Endothelial cell of umbilical vein (primary cell): ENCODE measurements around the gene THSD4. TPM values are rescaled to one million over a fixed set of nuclear protein-coding genes. Genes with fewer than 3 reads are reported as not detected.

Source experiments
- BruUV-seq: library from RNA; stranded (reverse); fragments of 400-500 nt; replicated peaks from 2 replicates; lab custom pipeline; 2021; lab: Mats Ljungman, UMichigan
- CTCF ChIA-PET: fragments of 300-600, 350-600 bp; sonication (Branson Sonifier 250); formaldehyde crosslinking; loops from one replicate; lab custom pipeline; 2021; ENCODE audit warnings: antibody characterized with exemption, inconsistent platforms; lab: Charles Lee
- POLR2A ChIA-PET: fragments of 300-600, 350-600 bp; sonication (Branson Sonifier 250); formaldehyde crosslinking; loops from one replicate; lab custom pipeline; 2021; ENCODE audit warnings: antibody characterized with exemption, inconsistent platforms; lab: Charles Lee
- DNase-seq: peaks from one replicate; pipeline ENCODE4 v3.0.0-alpha.2; 2011; ENCODE audit warnings: low read depth, low spot score
- FAIRE-seq: peaks from 2 replicates; lab custom pipeline; 2011; peaks lifted over from hg19 to GRCh38; lab: Jason Lieb, UNC
- H2AFZ ChIP-seq: 2 replicates; pipeline ENCODE4 v1.6.0; 2012; ENCODE audit warnings: low read depth, low read length, control low read depth, inconsistent platforms
- H3K27ac ChIP-seq: 2 replicates; pipeline ENCODE4 v1.5.1; 2011; ENCODE audit warnings: low read depth, mild to moderate bottlenecking, control low read depth, low read length, moderate library complexity; ENCODE audit not compliant: insufficient read depth
- H3K27me3 ChIP-seq, 2 experiments: 2 replicates each; pipeline versions ENCODE4 v1.6.0 to v1.6.1; 2011; ENCODE audit warnings: low read length in 2 of 2, mixed read lengths in 1 of 2; ENCODE audit not compliant: control insufficient read depth in 2 of 2, insufficient read depth in 2 of 2
- H3K36me3 ChIP-seq, 2 experiments: 2 replicates in 1 of 2; 3 replicates in 1 of 2; pipeline ENCODE4 v1.5.1; 2011; ENCODE audit warnings: low read length in 2 of 2, mild to moderate bottlenecking in 1 of 2, moderate library complexity in 1 of 2; ENCODE audit not compliant: control insufficient read depth in 2 of 2, insufficient read depth in 2 of 2; ENCODE audit errors: extremely low read depth in 1 of 2
- H3K4me1 ChIP-seq: 3 replicates; pipeline ENCODE4 v1.5.1; 2011; ENCODE audit warnings: mild to moderate bottlenecking, low read length; ENCODE audit not compliant: control insufficient read depth, insufficient read depth; ENCODE audit errors: extremely low read depth
- H3K4me2 ChIP-seq: 2 replicates; pipeline ENCODE4 v1.6.1; 2011; ENCODE audit warnings: low read length, control low read depth, mixed read lengths; ENCODE audit not compliant: insufficient read depth
- H3K4me3 ChIP-seq, 3 experiments: fragments of 200-600 bp in 1 of 3; sonication (generic), shearing (Covaris generic) in 1 of 3; replicated peaks in 1 of 3; 2 replicates each; pipeline ENCODE4 v1.5.1; 2011 to 2016; ENCODE audit warnings: control low read depth in 3 of 3, low read length in 3 of 3, mild to moderate bottlenecking in 2 of 3, inconsistent platforms in 1 of 3, low read depth in 1 of 3, moderate library complexity in 1 of 3; ENCODE audit not compliant: insufficient read depth in 1 of 3
- H3K79me2 ChIP-seq: 2 replicates; pipeline ENCODE4 v1.6.0; 2012; ENCODE audit warnings: low read length, inconsistent platforms; ENCODE audit not compliant: control insufficient read depth, insufficient read depth
- H3K9ac ChIP-seq: replicated peaks from 2 replicates; pipeline ENCODE3; 2011; ENCODE audit warnings: low read length, control low read depth; ENCODE audit not compliant: insufficient read depth; ENCODE audit errors: extremely low read depth
- H3K9me1 ChIP-seq: replicated peaks from 3 replicates; pipeline ENCODE4 v1.6.0; 2011; ENCODE audit warnings: mild to moderate bottlenecking, low read length; ENCODE audit not compliant: control insufficient read depth, insufficient read depth; ENCODE audit errors: extremely low read depth
- H3K9me3 ChIP-seq: replicated peaks from 2 replicates; pipeline ENCODE4 v1.5.1; 2012; ENCODE audit warnings: low read length, inconsistent platforms; ENCODE audit not compliant: control insufficient read depth, insufficient read depth
- H4K20me1 ChIP-seq: replicated peaks from 2 replicates; pipeline ENCODE3; 2011; ENCODE audit warnings: mild to moderate bottlenecking, low read length; ENCODE audit not compliant: control insufficient read depth, insufficient read depth; ENCODE audit errors: extremely low read depth
- EZH2 ChIP-seq: IDR thresholded peaks from 2 replicates; pipeline ENCODE4 v1.6.1; 2012; ENCODE audit warnings: borderline replicate concordance, low read depth, mild to moderate bottlenecking, moderate library complexity, low read length, inconsistent platforms; ENCODE audit not compliant: severe bottlenecking
- FOS ChIP-seq: IDR thresholded peaks from 2 replicates; pipeline ENCODE4 v1.6.1; 2011; ENCODE audit warnings: mild to moderate bottlenecking, low read length, moderate library complexity, borderline replicate concordance; ENCODE audit not compliant: insufficient read depth
- JUN ChIP-seq: IDR thresholded peaks from 2 replicates; pipeline ENCODE4 v1.6.1; 2011; ENCODE audit warnings: borderline replicate concordance, low read depth; ENCODE audit not compliant: insufficient read length, insufficient read depth
- MYC ChIP-seq: IDR thresholded peaks from one replicate; pipeline ENCODE4 v1.6.1; 2011; ENCODE audit warnings: mild to moderate bottlenecking, low read depth, low read length
- POLR2A ChIP-seq: IDR thresholded peaks from 2 replicates; pipeline ENCODE4 v1.6.1; 2012; ENCODE audit warnings: low read depth, mild to moderate bottlenecking, control low read depth, low read length
- POLR2AphosphoS5 ChIP-seq: IDR thresholded peaks from 2 replicates; pipeline ENCODE4 v1.6.1; 2012; ENCODE audit warnings: low read depth, mild to moderate bottlenecking, control low read depth, low read length, moderate library complexity; ENCODE audit not compliant: insufficient read depth
- dilution Hi-C: fragments of 300-500 bp; cut with MboI; formaldehyde crosslinking; loops from one replicate; pipeline ENCODE4 v1.15.0; 2019; ENCODE audit warnings: low sequenced_read_pairs; ENCODE audit not compliant: extremely low pct_ligation_motif_present
- intact Hi-C: fragments of 100-400 bp; cut with micrococcal nuclease; formaldehyde crosslinking; loops from one replicate; pipeline ENCODE4 v1.10.0; 2022
- polyA plus RNA-seq, 4 experiments: library from polyadenylated mRNA; depleted of rRNA in 3 of 4; stranded (reverse) in 3 of 4; unstranded in 1 of 4; fragments of >200 nt; gene quantifications; 2 replicates each; pipeline versions ENCODE4 v1.2.1 to v1.2.3, GENCODE V29; 2011 to 2012; ENCODE audit warnings: missing spikeins in 1 of 4
- total RNA-seq: library from RNA; stranded (reverse); gene quantifications from 2 replicates; pipeline ENCODE4 v1.2.3, GENCODE V29; 2021
- TF ChIP-seq, protein P1 (sequence below), 2 donors: IDR thresholded peaks; 1 replicate in 1 of 2; 2 replicates in 1 of 2; pipeline ENCODE4 v1.5.1; 2011; ENCODE audit warnings: low read length in 2 of 2, mild to moderate bottlenecking in 2 of 2, moderate library complexity in 2 of 2, control low read depth in 1 of 2, inconsistent platforms in 1 of 2, low read depth in 1 of 2; ENCODE audit not compliant: insufficient read depth in 1 of 2; ENCODE audit errors: extremely low read depth in 1 of 2
- TF ChIP-seq, protein P2 (sequence below): IDR thresholded peaks from 2 replicates; pipeline ENCODE4 v1.6.1; 2011; ENCODE audit not compliant: insufficient read depth, insufficient read length

THSD4 gene
- total and polyA plus RNA-seq, 2 donors (not counting 3 experiments of a cell fraction or from before 2014, with no cell fraction given), result 9.9 to 25.4 TPM

DNA sequence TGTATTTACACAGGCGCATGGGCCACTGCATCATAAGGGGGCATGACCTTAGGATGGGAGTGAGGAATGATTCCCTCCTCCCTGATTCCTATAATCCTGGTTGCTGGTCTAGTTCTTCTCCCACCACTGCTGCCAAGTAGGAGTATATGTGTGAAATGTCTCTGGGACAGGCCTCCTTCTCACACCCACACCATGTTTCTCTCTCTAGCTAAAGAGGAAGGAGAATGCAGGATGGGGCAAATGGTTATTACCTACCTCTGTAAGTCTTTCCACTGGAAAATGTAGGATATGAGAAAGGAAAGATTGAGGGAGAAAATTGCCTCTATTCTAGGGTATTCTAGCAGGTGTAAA is 159.2 kb downstream of the THSD4 start:
- Histone ChIP-seq H3K9ac (peak overlapping the region; percentile 44), H3K9me3 (no peaks in the 10 kb centered on the region), H3K36me3 (no peaks in the 10 kb centered on the region), H4K20me1 (no peaks in the 10 kb centered on the region), H2AFZ (no peak overlapping the region), H3K4me2 (peak overlapping the region; percentile 78), H3K9me1 (no peaks in the 10 kb centered on the region), H3K27ac (peak overlapping the region; percentile 56), H3K4me3 (no peak overlapping the region), H3K79me2 (no peaks in the 10 kb centered on the region), H3K27me3 (no peaks in the 10 kb centered on the region), H3K4me1 (peaks cover 38% of the 10 kb centered on the region)
- no peak for DNase-seq
- no peak for FAIRE-seq
- dilution Hi-C loops (no loop called here), intact Hi-C loops (loop anchor here (2.0 kb wide), 1 partner anchor 22 kb away; no protein-coding TSS in a partner anchor)
- no TSS peak for BruUV-seq
- TF ChIP-seq FOS, result no peak
- TF ChIP-seq EZH2, result no peak
- no peak for TF ChIP-seq POLR2AphosphoS5
- TF ChIP-seq, protein P1, sequence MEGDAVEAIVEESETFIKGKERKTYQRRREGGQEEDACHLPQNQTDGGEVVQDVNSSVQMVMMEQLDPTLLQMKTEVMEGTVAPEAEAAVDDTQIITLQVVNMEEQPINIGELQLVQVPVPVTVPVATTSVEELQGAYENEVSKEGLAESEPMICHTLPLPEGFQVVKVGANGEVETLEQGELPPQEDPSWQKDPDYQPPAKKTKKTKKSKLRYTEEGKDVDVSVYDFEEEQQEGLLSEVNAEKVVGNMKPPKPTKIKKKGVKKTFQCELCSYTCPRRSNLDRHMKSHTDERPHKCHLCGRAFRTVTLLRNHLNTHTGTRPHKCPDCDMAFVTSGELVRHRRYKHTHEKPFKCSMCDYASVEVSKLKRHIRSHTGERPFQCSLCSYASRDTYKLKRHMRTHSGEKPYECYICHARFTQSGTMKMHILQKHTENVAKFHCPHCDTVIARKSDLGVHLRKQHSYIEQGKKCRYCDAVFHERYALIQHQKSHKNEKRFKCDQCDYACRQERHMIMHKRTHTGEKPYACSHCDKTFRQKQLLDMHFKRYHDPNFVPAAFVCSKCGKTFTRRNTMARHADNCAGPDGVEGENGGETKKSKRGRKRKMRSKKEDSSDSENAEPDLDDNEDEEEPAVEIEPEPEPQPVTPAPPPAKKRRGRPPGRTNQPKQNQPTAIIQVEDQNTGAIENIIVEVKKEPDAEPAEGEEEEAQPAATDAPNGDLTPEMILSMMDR (IDR thresholded peaks at IDR 0.05; ENCODE audit: extremely low read depth in 1 of 2, insufficient read depth in 1 of 2, low read depth in 1 of 2, low read length in 2 of 2), result no peak
- no peak for TF ChIP-seq MYC
- TF ChIP-seq JUN, result no peak
- TF ChIP-seq POLR2A, result peak; percentile 1
- TF ChIP-seq, protein P2, sequence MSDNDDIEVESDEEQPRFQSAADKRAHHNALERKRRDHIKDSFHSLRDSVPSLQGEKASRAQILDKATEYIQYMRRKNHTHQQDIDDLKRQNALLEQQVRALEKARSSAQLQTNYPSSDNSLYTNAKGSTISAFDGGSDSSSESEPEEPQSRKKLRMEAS, result no peak
- CTCF ChIA-PET, result interaction anchor here (0.8 to 2.0 kb wide), 9 partner anchors 9 to 166 kb away, joined by 3 to 7 read pairs (median 4); no protein-coding TSS in a partner anchor
- POLR2A ChIA-PET, result interaction anchor here (1.3 kb wide), 1 partner anchor 36 kb away, joined by 3 read pairs; no protein-coding TSS in a partner anchor
